Measurements from ENCODE around the gene CST1.
A peak's percentile ranks its signal among the peaks of the same experiment; 100 is the strongest.
"Not testable (repeated sequence)": the region's sequence is repeated elsewhere in the genome, so short reads cannot be mapped to it uniquely, and the experiment has no call there.

The CST1 gene

GRCh38 chr20:23750786-23751185 is at the start of gene CST1:
Gene CST1, minus strand, starts transcription at chr20:23750935. Its CDS starts 69 bp downstream, at chr20:23750866.
- DNase-seq, result not testable (repeated sequence)

GRCh38 chr20:23799216-23799847 is 48.6 kb upstream of the CST1 start:
- DNase-seq, result peak; percentile 35 to 56

- TF ChIP-seq GATA1 (IDR thresholded peaks at IDR 0.05; ENCODE audit: low read depth, low read length), result no peak
- no peak for TF ChIP-seq POLR2A (IDR thresholded peaks at IDR 0.05; ENCODE audit: low read length)
Observed at GRCh38 chr20:23795526-23795925, 44.8 kb upstream of the CST1 start.

GRCh38 chr20:23794841-23795240 is 44.1 kb upstream of the CST1 start:
- no peak for TF ChIP-seq GATA1 (IDR thresholded peaks at IDR 0.05; ENCODE audit: low read depth, low read length)
- TF ChIP-seq POLR2A (IDR thresholded peaks at IDR 0.05; ENCODE audit: low read length), result no peak
- DNase-seq, result no peak

More at GRCh38 chr20:23795526-23795925, 44.8 kb upstream of the CST1 start:
- no peak for DNase-seq

GRCh38 chr20:23794065-23794464 is 43.3 kb upstream of the CST1 start:
- TF ChIP-seq POLR2A (IDR thresholded peaks at IDR 0.05; ENCODE audit: low read length) (no peak), GATA1 (IDR thresholded peaks at IDR 0.05; ENCODE audit: low read depth, low read length) (no peak)
- no peak for DNase-seq

- DNase-seq, result no peak
- TF ChIP-seq POLR2A (IDR thresholded peaks at IDR 0.05; ENCODE audit: low read length) (no peak), GATA1 (IDR thresholded peaks at IDR 0.05; ENCODE audit: low read depth, low read length) (no peak)
Observed at GRCh38 chr20:23783447-23783846, 32.7 kb upstream of the CST1 start.

- peak; percentile 13 to 45 for DNase-seq
- no peak for TF ChIP-seq POLR2A (IDR thresholded peaks at IDR 0.05; ENCODE audit: low read length)
- TF ChIP-seq GATA1 (IDR thresholded peaks at IDR 0.05; ENCODE audit: low read depth, low read length), result no peak
Observed at GRCh38 chr20:23782366-23782983, 31.7 kb upstream of the CST1 start.

- DNase-seq, result not testable (repeated sequence)
Observed at GRCh38 chr20:23778676-23779075, 27.9 kb upstream of the CST1 start.

- DNase-seq, result not testable (repeated sequence)
Observed at GRCh38 chr20:23777380-23777779, 26.6 kb upstream of the CST1 start.

- DNase-seq, result no peak
- TF ChIP-seq POLR2A (IDR thresholded peaks at IDR 0.05; ENCODE audit: low read length) (no peak), GATA1 (IDR thresholded peaks at IDR 0.05; ENCODE audit: low read depth, low read length) (no peak)
Observed at GRCh38 chr20:23776067-23776771, 25.5 kb upstream of the CST1 start.

- TF ChIP-seq GATA1 (IDR thresholded peaks at IDR 0.05; ENCODE audit: low read depth, low read length) (no peak), POLR2A (IDR thresholded peaks at IDR 0.05; ENCODE audit: low read length) (no peak)
- no peak for DNase-seq
Observed at GRCh38 chr20:23774081-23774480, 23.3 kb upstream of the CST1 start.

GRCh38 chr20:23773579-23773978 is 22.8 kb upstream of the CST1 start:
- DNase-seq, result no peak
- TF ChIP-seq GATA1 (IDR thresholded peaks at IDR 0.05; ENCODE audit: low read depth, low read length), result no peak
- TF ChIP-seq POLR2A (IDR thresholded peaks at IDR 0.05; ENCODE audit: low read length), result no peak

- TF ChIP-seq GATA1 (IDR thresholded peaks at IDR 0.05; ENCODE audit: low read depth, low read length) (no peak), POLR2A (IDR thresholded peaks at IDR 0.05; ENCODE audit: low read length) (no peak)
- no peak for DNase-seq
Observed at GRCh38 chr20:23773127-23773526, 22.4 kb upstream of the CST1 start.

GRCh38 chr20:23772074-23772473 is 21.3 kb upstream of the CST1 start:
- TF ChIP-seq GATA1 (IDR thresholded peaks at IDR 0.05; ENCODE audit: low read depth, low read length) (no peak), POLR2A (IDR thresholded peaks at IDR 0.05; ENCODE audit: low read length) (no peak)
- DNase-seq, result no peak

- TF ChIP-seq GATA1 (IDR thresholded peaks at IDR 0.05; ENCODE audit: low read depth, low read length), result no peak
- no peak for TF ChIP-seq POLR2A (IDR thresholded peaks at IDR 0.05; ENCODE audit: low read length)
- DNase-seq, result no peak
Observed at GRCh38 chr20:23770384-23770783, 19.6 kb upstream of the CST1 start.

GRCh38 chr20:23768520-23768919 is 17.8 kb upstream of the CST1 start:
- DNase-seq, result not testable (repeated sequence)

All from erythroblast (primary cell).